Gastroesophageal sphincter (tissue), 4 donors: ENCODE data around the gene GDF11. TPM values are rescaled to one million over a fixed set of nuclear protein-coding genes. Genes with fewer than 3 reads are reported as not detected.

Source experiments
- ATAC-seq: fragments of 150-250 bp; one replicate; pipeline ENCODE4 v1.9.1; 2016; ENCODE audit warnings: mild to moderate bottlenecking, moderate library complexity
- H3K27ac ChIP-seq, 4 donors: fragments of 200-600 bp; sonication (generic) in 3 of 4; 1 replicate in 3 of 4; 2 replicates in 1 of 4; pipeline ENCODE4 v1.5.1; 2016 to 2019
- H3K27me3 ChIP-seq: fragments of 200-600 bp; sonication (generic); one replicate; pipeline ENCODE4 v1.5.1; 2019
- H3K36me3 ChIP-seq, 2 donors: fragments of 200-600 bp; sonication (generic); one replicate each; pipeline ENCODE4 v1.5.1; 2019; ENCODE audit warnings: control low read depth in 1 of 2
- H3K4me1 ChIP-seq, 3 donors: fragments of 200-600 bp; sonication (generic); 1 replicate in 2 of 3; 2 replicates in 1 of 3; pipeline ENCODE4 v1.5.1; 2016 to 2019; ENCODE audit warnings: control low read depth in 2 of 3
- H3K4me3 ChIP-seq, 2 donors: fragments of 200-600 bp; sonication (generic); one replicate each; pipeline ENCODE4 v1.5.1; 2019; ENCODE audit warnings: mild to moderate bottlenecking in 1 of 2, moderate library complexity in 1 of 2
- H3K9me3 ChIP-seq, 3 donors: fragments of 200-600 bp; sonication (generic); one replicate each; pipeline ENCODE4 v1.5.1; 2017 to 2019; ENCODE audit warnings: control low read depth in 2 of 3
- EP300 ChIP-seq: sonication (generic); formaldehyde crosslinking; IDR thresholded peaks from one replicate; pipeline ENCODE4 v1.6.1; 2017; ENCODE audit warnings: antibody characterized with exemption, mild to moderate bottlenecking
- POLR2A ChIP-seq, 2 donors: fragments of 450-650 bp; IDR thresholded peaks; one replicate each; pipeline ENCODE4 v1.6.1; 2017; ENCODE audit warnings: antibody characterized with exemption in 2 of 2, mild to moderate bottlenecking in 2 of 2, moderate library complexity in 1 of 2
- POLR2AphosphoS5 ChIP-seq: sonication (generic); formaldehyde crosslinking; IDR thresholded peaks from one replicate; pipeline ENCODE4 v1.6.1; 2017; ENCODE audit warnings: antibody characterized with exemption
- WGBS, 2 donors: methylation state at CpG; one replicate each; pipeline ENCODE4 v1.1.5; 2018; ENCODE audit warnings: low coverage in 1 of 2; 5-methylcytosine and 5-hydroxymethylcytosine counted together
- total RNA-seq, 4 donors: library from RNA; depleted of rRNA; stranded (reverse); fragments of >200 nt; gene quantifications; one replicate each; pipeline ENCODE4 v1.1.0, GENCODE V29; 2016
- TF ChIP-seq, protein P1 (sequence below), 4 experiments: fragments of 200-600 bp in 2 of 4; fragments of 450-650 bp in 2 of 4; sonication (generic) in 1 of 4; IDR thresholded peaks; one replicate each; pipeline ENCODE4 v1.5.1; 2017 to 2019; ENCODE audit warnings: antibody characterized with exemption in 4 of 4, mild to moderate bottlenecking in 2 of 4, moderate library complexity in 2 of 4

The GDF11 gene
- total RNA-seq, 4 donors from 2014 or later, result 2.8 to 9.8 (median 3.6) TPM

DNA sequence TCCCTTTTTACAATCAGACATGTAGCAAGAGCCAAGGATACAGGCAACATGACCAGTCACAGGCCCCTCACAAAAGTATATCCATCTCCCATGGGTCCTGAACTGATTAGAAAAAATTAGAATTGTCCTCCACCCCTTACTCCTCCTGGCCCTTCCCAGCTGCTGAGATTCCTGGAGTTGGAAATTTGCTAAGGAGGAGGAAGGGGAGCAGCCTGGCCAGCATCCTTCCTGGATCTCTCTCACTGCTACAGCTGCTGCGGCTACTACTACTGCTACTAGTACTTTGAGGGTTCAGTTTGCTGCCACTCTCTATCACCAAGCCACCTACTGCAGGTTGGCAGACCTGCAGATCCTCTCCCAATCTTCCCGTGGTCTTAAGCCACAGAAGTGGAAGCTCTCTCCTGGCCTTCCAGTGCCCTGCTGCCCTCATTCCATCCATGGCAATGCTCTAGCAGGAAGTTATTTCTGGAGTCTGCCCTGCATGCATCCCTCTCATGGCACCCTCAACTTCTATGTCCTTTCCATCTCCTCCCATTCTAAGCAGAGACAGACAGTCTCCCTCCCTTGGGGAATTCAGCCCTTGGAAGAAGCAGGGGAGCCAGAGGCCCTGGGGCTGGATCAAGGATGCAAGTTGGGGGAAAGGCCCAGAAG is 36.2 kb upstream of the GDF11 start:
- TF ChIP-seq EP300, result no peak
- no peak for TF ChIP-seq POLR2A (IDR thresholded peaks at IDR 0.05)
- TF ChIP-seq POLR2AphosphoS5, result no peak
- TF ChIP-seq, protein P1, sequence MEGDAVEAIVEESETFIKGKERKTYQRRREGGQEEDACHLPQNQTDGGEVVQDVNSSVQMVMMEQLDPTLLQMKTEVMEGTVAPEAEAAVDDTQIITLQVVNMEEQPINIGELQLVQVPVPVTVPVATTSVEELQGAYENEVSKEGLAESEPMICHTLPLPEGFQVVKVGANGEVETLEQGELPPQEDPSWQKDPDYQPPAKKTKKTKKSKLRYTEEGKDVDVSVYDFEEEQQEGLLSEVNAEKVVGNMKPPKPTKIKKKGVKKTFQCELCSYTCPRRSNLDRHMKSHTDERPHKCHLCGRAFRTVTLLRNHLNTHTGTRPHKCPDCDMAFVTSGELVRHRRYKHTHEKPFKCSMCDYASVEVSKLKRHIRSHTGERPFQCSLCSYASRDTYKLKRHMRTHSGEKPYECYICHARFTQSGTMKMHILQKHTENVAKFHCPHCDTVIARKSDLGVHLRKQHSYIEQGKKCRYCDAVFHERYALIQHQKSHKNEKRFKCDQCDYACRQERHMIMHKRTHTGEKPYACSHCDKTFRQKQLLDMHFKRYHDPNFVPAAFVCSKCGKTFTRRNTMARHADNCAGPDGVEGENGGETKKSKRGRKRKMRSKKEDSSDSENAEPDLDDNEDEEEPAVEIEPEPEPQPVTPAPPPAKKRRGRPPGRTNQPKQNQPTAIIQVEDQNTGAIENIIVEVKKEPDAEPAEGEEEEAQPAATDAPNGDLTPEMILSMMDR (IDR thresholded peaks at IDR 0.05), result no peak
- Histone ChIP-seq H3K36me3 (peaks cover 0 to 8% of the 10 kb centered on the region in 2 donors), H3K4me1 (peaks cover 0 to 93% (median 9%) of the 10 kb centered on the region in 3 donors), H3K27me3 (no peaks in the 10 kb centered on the region), H3K4me3 (peak overlapping the region; percentile 83 to 85), H3K9me3 (no peaks in the 10 kb centered on the region), H3K27ac (peak overlapping the region; percentile 86 to 97 (median 96))
- 20% methylated on average over 2 of the region's 2 CpGs; no CpG with 5 or more reads in 1 of the 2 donors for WGBS, 2 donors
- no peak for ATAC-seq

DNA sequence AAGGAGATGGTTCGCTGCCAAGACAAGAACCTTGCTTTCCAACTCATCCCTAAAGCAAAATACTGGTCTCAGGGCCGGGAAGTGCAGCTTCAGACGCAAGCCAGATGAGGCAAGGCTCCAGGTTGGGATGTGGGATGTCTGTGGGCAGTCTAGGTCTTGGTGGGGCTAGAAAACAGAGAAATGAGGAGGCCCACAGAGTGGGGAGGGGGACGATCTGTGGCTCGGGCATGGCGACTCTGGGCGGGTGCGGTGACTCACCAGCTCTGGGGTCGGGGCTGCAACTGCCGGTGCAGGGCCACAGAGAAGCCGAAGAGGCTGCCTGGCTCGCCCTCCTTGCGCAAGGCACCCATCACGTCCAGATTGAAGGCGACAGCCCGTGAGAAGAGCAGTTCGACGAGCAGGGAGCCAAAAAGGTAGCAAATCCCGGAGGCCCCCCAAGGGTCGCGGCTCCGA is 35.7 kb upstream of the GDF11 start:
- H3K4me3 ChIP-seq, result peak overlapping the region; percentile 83 to 85
- H3K9me3 ChIP-seq, result no peaks in the 10 kb centered on the region
- no peaks in the 10 kb centered on the region for H3K27me3 ChIP-seq
- peaks cover 0 to 93% (median 12%) of the 10 kb centered on the region in 3 donors for H3K4me1 ChIP-seq
- WGBS, 2 donors, result 3% methylated on average over 6 of the region's 22 CpGs; no CpG with 5 or more reads in 1 of the 2 donors
- TF ChIP-seq, protein P1 (IDR thresholded peaks at IDR 0.05), result no peak
- no peak for TF ChIP-seq POLR2A (IDR thresholded peaks at IDR 0.05)
- TF ChIP-seq EP300, result no peak
- no peak for TF ChIP-seq POLR2AphosphoS5
- peaks cover 0 to 7% of the 10 kb centered on the region in 2 donors for H3K36me3 ChIP-seq
- ATAC-seq, result no peak
- H3K27ac ChIP-seq, result peak overlapping the region; percentile 86 to 97 (median 96)

DNA sequence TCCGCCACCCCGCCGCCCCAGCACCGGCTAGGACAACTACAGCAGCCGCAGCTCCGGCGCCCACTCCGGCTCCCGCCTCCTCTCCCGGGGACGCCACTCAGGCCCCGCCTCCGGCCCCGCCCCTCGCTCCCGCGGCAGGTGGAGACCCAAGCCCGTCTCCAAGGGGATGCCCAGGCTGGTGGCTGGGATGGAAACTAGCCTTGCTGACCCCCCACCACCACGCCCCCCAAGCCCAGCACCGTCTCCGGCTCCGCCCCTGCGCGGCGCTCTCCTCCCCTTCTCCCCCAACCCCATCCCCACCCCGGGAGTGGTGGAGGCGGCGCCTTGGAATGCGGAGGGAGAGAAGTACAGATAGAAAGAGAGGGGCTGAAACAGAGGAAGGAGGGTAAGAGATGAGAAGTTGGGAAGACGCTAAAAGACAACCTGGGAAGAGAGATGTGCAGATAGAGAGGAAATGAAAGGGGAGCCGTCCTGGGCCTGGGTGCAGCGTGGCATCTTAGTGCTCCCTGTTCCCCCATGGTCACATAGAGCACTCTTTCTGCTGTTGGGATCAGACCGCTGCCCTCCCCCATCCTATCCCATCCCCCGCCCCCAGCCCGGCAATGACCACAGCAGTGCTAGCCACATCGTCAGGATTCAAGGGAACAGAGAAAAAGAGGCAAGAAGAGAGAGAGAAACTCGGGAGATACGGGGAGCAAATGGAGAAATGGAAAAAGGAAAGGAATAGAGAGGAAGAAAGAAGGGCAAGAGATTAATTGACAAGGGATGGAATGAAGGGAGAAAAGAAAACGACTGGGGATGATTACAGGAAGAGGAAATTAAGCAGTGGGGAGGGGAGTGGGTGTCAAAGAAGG is 34.9 kb upstream of the GDF11 start, which contains the start of gene ITGA7:
TSS of gene ITGA7 (minus strand) at position 64 of the 854 bp plus-strand sequence. CDS start 222 bp downstream, outside the sequence.
- TF ChIP-seq, protein P1 (IDR thresholded peaks at IDR 0.05), result no peak
- TF ChIP-seq POLR2A (IDR thresholded peaks at IDR 0.05) (peak; percentile 38 to 47), POLR2AphosphoS5 (peak; percentile 70), EP300 (no peak)
- peak; percentile 76 for ATAC-seq
- Histone ChIP-seq H3K27ac (peak within 1 kb of the TSS; percentile 86 to 97 (median 96)), H3K27me3 (no peaks in the 10 kb centered on the region), H3K4me3 (peak within 1 kb of the TSS; percentile 83 to 85), H3K36me3 (no peaks in the 10 kb centered on the region), H3K4me1 (peaks cover 0 to 93% (median 17%) of the 10 kb centered on the region in 3 donors), H3K9me3 (no peaks in the 10 kb centered on the region)
- WGBS, 2 donors, result 0 to 4% methylated on average over 1 to 6 of the region's 39 CpGs

DNA sequence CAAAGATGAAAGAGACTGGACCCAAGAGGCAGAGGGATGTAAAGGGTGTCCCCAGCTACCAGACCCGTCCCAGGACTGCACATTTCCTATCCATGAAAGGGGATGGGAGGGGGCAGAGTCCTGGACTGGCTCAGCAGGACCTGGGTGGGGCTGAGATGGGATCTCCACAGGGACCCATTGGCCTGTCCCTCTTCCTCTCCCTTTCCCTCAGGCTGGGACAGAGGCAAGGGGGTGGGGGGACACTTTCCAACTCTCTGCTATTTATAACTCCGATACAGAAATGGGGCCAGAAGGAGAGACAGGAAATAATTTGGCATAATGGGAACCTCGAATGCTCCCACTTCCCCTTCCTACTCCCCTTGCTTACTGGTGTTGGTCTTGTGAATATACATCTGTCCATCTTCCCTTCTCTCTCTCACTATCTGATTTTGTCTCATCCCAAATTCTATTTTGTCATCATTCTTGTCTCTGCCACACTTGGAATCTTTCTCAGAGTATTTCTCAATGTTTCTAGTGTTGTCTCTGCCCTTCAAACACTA is 34.2 kb upstream of the GDF11 start:
- no peaks in the 10 kb centered on the region for H3K36me3 ChIP-seq
- ATAC-seq, result peak; percentile 3
- H3K4me1 ChIP-seq, result peaks cover 0 to 93% (median 19%) of the 10 kb centered on the region in 3 donors
- peak overlapping the region; percentile 86 to 97 (median 96) for H3K27ac ChIP-seq
- H3K9me3 ChIP-seq, result no peaks in the 10 kb centered on the region
- peak overlapping the region in 1 of 2 donors; percentile 85 for H3K4me3 ChIP-seq
- 0 to 2% methylated on average over 3 of the region's 3 CpGs for WGBS, 2 donors
- no peaks in the 10 kb centered on the region for H3K27me3 ChIP-seq
- TF ChIP-seq, protein P1 (IDR thresholded peaks at IDR 0.05), result no peak
- TF ChIP-seq POLR2A (IDR thresholded peaks at IDR 0.05) (no peak), EP300 (no peak), POLR2AphosphoS5 (no peak)
